Duodenal mucosa (tissue), 2 donors: Measurements from ENCODE around the gene GNAL.

ENCODE experiments used
- H3K27ac ChIP-seq: one replicate; pipeline ENCODE4 v1.7.0; 2013; ENCODE audit warnings: low read depth, low read length
- H3K27me3 ChIP-seq, 2 donors: one replicate each; pipeline ENCODE4 v1.7.0; 2013; ENCODE audit warnings: low read length in 2 of 2, control low read depth in 1 of 2; ENCODE audit not compliant: insufficient read depth in 2 of 2, control insufficient read depth in 1 of 2
- H3K36me3 ChIP-seq, 2 donors: one replicate each; pipeline ENCODE4 v1.7.0; 2013; ENCODE audit warnings: low read length in 2 of 2, control low read depth in 1 of 2; ENCODE audit not compliant: insufficient read depth in 2 of 2, control insufficient read depth in 1 of 2
- H3K4me1 ChIP-seq, 2 donors: one replicate each; pipeline ENCODE4 v1.7.0; 2013; ENCODE audit warnings: low read length in 2 of 2, control low read depth in 1 of 2; ENCODE audit not compliant: insufficient read depth in 2 of 2, control insufficient read depth in 1 of 2
- H3K4me3 ChIP-seq, 2 donors: one replicate each; pipeline ENCODE4 v1.7.0; 2013; ENCODE audit warnings: low read length in 2 of 2, low read depth in 1 of 2
- H3K9ac ChIP-seq, 2 donors: one replicate each; pipeline ENCODE4 v1.7.0; 2013; ENCODE audit warnings: low read length in 2 of 2, low read depth in 1 of 2
- H3K9me3 ChIP-seq, 2 donors: one replicate each; pipeline ENCODE4 v1.7.0; 2013; ENCODE audit warnings: low read length in 2 of 2, control low read depth in 1 of 2; ENCODE audit not compliant: control insufficient read depth in 1 of 2

GNAL gene

GRCh38 chr18:11783716-11784331 is 94.8 kb downstream of the GNAL start:
- no peaks in the 10 kb centered on the region for H3K36me3 ChIP-seq
- no peak overlapping the region for H3K4me3 ChIP-seq
- H3K27ac ChIP-seq: no peak overlapping the region
- no peak overlapping the region for H3K9ac ChIP-seq
- no peaks in the 10 kb centered on the region for H3K9me3 ChIP-seq
- H3K27me3 ChIP-seq: no peaks in the 10 kb centered on the region
- H3K4me1 ChIP-seq: no peaks in the 10 kb centered on the region

GRCh38 chr18:11784674-11785304 is 95.7 kb downstream of the GNAL start:
- Histone ChIP-seq H3K27me3 (no peaks in the 10 kb centered on the region), H3K9me3 (no peaks in the 10 kb centered on the region), H3K27ac (no peak overlapping the region), H3K9ac (no peak overlapping the region), H3K4me1 (no peaks in the 10 kb centered on the region), H3K36me3 (no peaks in the 10 kb centered on the region), H3K4me3 (no peak overlapping the region)

- H3K27ac ChIP-seq: no peak overlapping the region
- H3K9me3 ChIP-seq: no peaks in the 10 kb centered on the region
- H3K4me3 ChIP-seq: no peak overlapping the region
These were observed 96.5 kb downstream of the GNAL start for GRCh38 chr18:11785444-11786055.

GRCh38 chr18:11789716-11790510 is 100.8 kb downstream of the GNAL start:
- H3K4me1 ChIP-seq: no peaks in the 10 kb centered on the region
- no peaks in the 10 kb centered on the region for H3K36me3 ChIP-seq
- H3K9me3 ChIP-seq: no peaks in the 10 kb centered on the region
- H3K27ac ChIP-seq: no peak overlapping the region
- H3K27me3 ChIP-seq: no peaks in the 10 kb centered on the region
- H3K9ac ChIP-seq: no peak overlapping the region
- H3K4me3 ChIP-seq: no peak overlapping the region

More at GRCh38 chr18:11785444-11786055, 96.5 kb downstream of the GNAL start:
- H3K4me1 ChIP-seq: no peaks in the 10 kb centered on the region
- H3K27me3 ChIP-seq: no peaks in the 10 kb centered on the region
- H3K9ac ChIP-seq: no peak overlapping the region
- H3K36me3 ChIP-seq: no peaks in the 10 kb centered on the region

- no peak overlapping the region for H3K9ac ChIP-seq
- no peaks in the 10 kb centered on the region for H3K9me3 ChIP-seq
- H3K27ac ChIP-seq: no peak overlapping the region
- no peaks in the 10 kb centered on the region for H3K27me3 ChIP-seq
- H3K36me3 ChIP-seq: no peaks in the 10 kb centered on the region
- H3K4me1 ChIP-seq: no peaks in the 10 kb centered on the region
- H3K4me3 ChIP-seq: no peak overlapping the region
These were observed 102.1 kb downstream of the GNAL start for GRCh38 chr18:11791131-11791530.

- Histone ChIP-seq H3K36me3 (no peaks in the 10 kb centered on the region), H3K9me3 (no peaks in the 10 kb centered on the region), H3K27me3 (no peaks in the 10 kb centered on the region), H3K27ac (no peak overlapping the region), H3K9ac (no peak overlapping the region), H3K4me3 (no peak overlapping the region), H3K4me1 (no peaks in the 10 kb centered on the region)
These were observed 103.6 kb downstream of the GNAL start for GRCh38 chr18:11792632-11793031.

- no peak overlapping the region for H3K9ac ChIP-seq
- no peaks in the 10 kb centered on the region for H3K4me1 ChIP-seq
- no peak overlapping the region for H3K27ac ChIP-seq
These were observed 105.1 kb downstream of the GNAL start for GRCh38 chr18:11794195-11794594.

GRCh38 chr18:11795916-11796315 is 106.9 kb downstream of the GNAL start:
- Histone ChIP-seq H3K4me3 (no peak overlapping the region), H3K27ac (no peak overlapping the region), H3K36me3 (no peaks in the 10 kb centered on the region), H3K27me3 (no peaks in the 10 kb centered on the region), H3K4me1 (no peaks in the 10 kb centered on the region), H3K9me3 (no peaks in the 10 kb centered on the region), H3K9ac (no peak overlapping the region)

More at GRCh38 chr18:11794195-11794594, 105.1 kb downstream of the GNAL start:
- Histone ChIP-seq H3K36me3 (no peaks in the 10 kb centered on the region), H3K4me3 (no peak overlapping the region), H3K27me3 (no peaks in the 10 kb centered on the region), H3K9me3 (no peaks in the 10 kb centered on the region)

GRCh38 chr18:11798271-11798670 is 109.2 kb downstream of the GNAL start:
- H3K9ac ChIP-seq: no peak overlapping the region
- no peaks in the 10 kb centered on the region for H3K36me3 ChIP-seq

GRCh38 chr18:11799066-11799465 is 110.0 kb downstream of the GNAL start:
- H3K27me3 ChIP-seq: no peaks in the 10 kb centered on the region
- no peak overlapping the region for H3K4me3 ChIP-seq
- no peaks in the 10 kb centered on the region for H3K36me3 ChIP-seq
- no peaks in the 10 kb centered on the region for H3K4me1 ChIP-seq
- no peaks in the 10 kb centered on the region for H3K9me3 ChIP-seq
- no peak overlapping the region for H3K9ac ChIP-seq
- H3K27ac ChIP-seq: no peak overlapping the region

More at GRCh38 chr18:11798271-11798670, 109.2 kb downstream of the GNAL start:
- no peaks in the 10 kb centered on the region for H3K9me3 ChIP-seq
- H3K4me1 ChIP-seq: no peaks in the 10 kb centered on the region
- no peak overlapping the region for H3K4me3 ChIP-seq
- H3K27me3 ChIP-seq: no peaks in the 10 kb centered on the region
- no peak overlapping the region for H3K27ac ChIP-seq
